ENCODE data around the gene SMARCA2. TPM values are rescaled to one million over a fixed set of nuclear protein-coding genes. Genes with fewer than 3 reads are reported as not detected.

Gene SMARCA2
- total and polyA plus RNA-seq, 9 of the 15 experiments (the other 6 are each of a cell fraction or from before 2014, with no cell fraction given): 8.0 to 34.8 (median 25.5) TPM

- TF ChIP-seq ID3 (CRISPR knock-in tag; IDR thresholded peaks at IDR 0.05) (no peak), ID3 (tag; IDR thresholded peaks at IDR 0.05) (no peak), FOXA1 (IDR thresholded peaks at IDR 0.05; ENCODE audit: borderline replicate concordance) (no peak), ETV6 (IDR thresholded peaks at IDR 0.05; ENCODE audit: borderline replicate concordance in 1 of 2, low read depth in 2 of 2, low read length in 1 of 2) (no peak), ETV6 (CRISPR knock-in tag; IDR thresholded peaks at IDR 0.05; ENCODE audit: borderline replicate concordance) (no peak), WHSC1 (IDR thresholded peaks at IDR 0.05; ENCODE audit: low read length) (no peak), ZNF707 (CRISPR knock-in tag; conservative IDR thresholded peaks at IDR 0.05) (no peak), ZSCAN29 (IDR thresholded peaks at IDR 0.05) (no peak), SMARCE1 (IDR thresholded peaks at IDR 0.05) (no peak), ZNF232 (CRISPR knock-in tag; IDR thresholded peaks at IDR 0.05) (no peak), GABPA (tag; conservative IDR thresholded peaks at IDR 0.05; ENCODE audit: low read depth) (no peak), MITF (IDR thresholded peaks at IDR 0.05) (no peak), PATZ1 (CRISPR knock-in tag; IDR thresholded peaks at IDR 0.05; ENCODE audit: borderline replicate concordance) (no peak), EP300 (IDR thresholded peaks at IDR 0.05; ENCODE audit: low read length) (peak; percentile 45; the same call in 1 of the 2 replicates), ZNF766 (CRISPR knock-in tag; conservative IDR thresholded peaks at IDR 0.05) (0 out of 2 replicates have a peak, but pooled peaks have one; percentile 40), RCOR1 (IDR thresholded peaks at IDR 0.05; ENCODE audit: borderline replicate concordance in 1 of 2, low read depth in 2 of 2, low read length in 2 of 2) (no peak), ZNF431 (CRISPR knock-in tag; IDR thresholded peaks at IDR 0.05) (no peak), ZMIZ1 (IDR thresholded peaks at IDR 0.05; ENCODE audit: low read depth in 2 of 2, low read length in 2 of 2) (no peak), ZNF778 (CRISPR knock-in tag; IDR thresholded peaks at IDR 0.05) (no peak), KLF13 (tag; IDR thresholded peaks at IDR 0.05; ENCODE audit: borderline replicate concordance, low read depth) (no peak), ZNF140 (CRISPR knock-in tag; IDR thresholded peaks at IDR 0.05) (no peak), ZNF444 (CRISPR knock-in tag; IDR thresholded peaks at IDR 0.05) (no peak), GATAD2B (IDR thresholded peaks at IDR 0.05; ENCODE audit: borderline replicate concordance) (no peak), KDM2B (CRISPR knock-in tag; IDR thresholded peaks at IDR 0.05) (no peak)
Observed at GRCh38 chr9:2022560-2022959, 7.4 kb downstream of the SMARCA2 start (continued).

Measured in K562 (cell line).